H1 (cell line): ENCODE measurements around the gene TLE3. TPM values are rescaled to one million over a fixed set of nuclear protein-coding genes. Genes with fewer than 3 reads are reported as not detected.

ENCODE experiments used
- CTCF ChIA-PET: fragments of 300-600 bp; sonication (Branson Sonifier 250); formaldehyde crosslinking; loops from one replicate; lab custom pipeline; 2021; ENCODE audit not compliant: partially characterized antibody; lab: Charles Lee
- POLR2A ChIA-PET: fragments of 300-600 bp; sonication (Branson Sonifier 250); formaldehyde crosslinking; loops from one replicate; lab custom pipeline; 2021; ENCODE audit warnings: inconsistent platforms; ENCODE audit not compliant: partially characterized antibody; lab: Charles Lee
- DNase-seq, 2 experiments: peaks; one replicate each; pipeline versions ENCODE4 v3.0.0 to v3.0.0-alpha.2; 2010 to 2022; ENCODE audit warnings: low spot score in 2 of 2, low read depth in 1 of 2, mixed read lengths in 1 of 2
- FAIRE-seq: peaks from 2 replicates; lab custom pipeline; 2011; peaks lifted over from hg19 to GRCh38; lab: Jason Lieb, UNC
- H2AFZ ChIP-seq: 2 replicates; pipeline ENCODE4 v1.8.1; 2012; ENCODE audit warnings: low read length, inconsistent platforms
- H2AK5ac ChIP-seq: 2 replicates; pipeline ENCODE4 v1.6.1; 2013; ENCODE audit warnings: low read depth, low read length
- H2BK120ac ChIP-seq: replicated peaks from 2 replicates; pipeline ENCODE3; 2013; ENCODE audit warnings: low read depth, low read length, inconsistent platforms
- H2BK12ac ChIP-seq: 2 replicates; pipeline ENCODE4 v1.6.1; 2013; ENCODE audit warnings: low read depth, low read length
- H2BK15ac ChIP-seq: 2 replicates; pipeline ENCODE4 v1.6.1; 2013; ENCODE audit warnings: low read length
- H2BK20ac ChIP-seq: 2 replicates; pipeline ENCODE4 v1.6.1; 2013; ENCODE audit warnings: low read length
- H2BK5ac ChIP-seq: 2 replicates; pipeline ENCODE4 v1.6.1; 2013; ENCODE audit warnings: low read depth, low read length
- H3K14ac ChIP-seq: 2 replicates; pipeline ENCODE4 v1.6.1; 2013; ENCODE audit warnings: inconsistent platforms; ENCODE audit not compliant: insufficient read length
- H3K18ac ChIP-seq: 2 replicates; pipeline ENCODE4 v1.6.1; 2013; ENCODE audit warnings: low read length; ENCODE audit errors: extremely low read depth
- H3K23ac ChIP-seq: 2 replicates; pipeline ENCODE4 v1.6.1; 2013; ENCODE audit warnings: inconsistent platforms; ENCODE audit not compliant: insufficient read length
- H3K23me2 ChIP-seq: 2 replicates; pipeline ENCODE4 v1.6.1; 2013; ENCODE audit warnings: low read depth, low read length
- H3K27ac ChIP-seq: 2 replicates; pipeline ENCODE4 v1.6.1; 2011; ENCODE audit warnings: low read depth, low read length, inconsistent platforms
- H3K27me3 ChIP-seq, 4 experiments: replicated peaks in 1 of 4; 1 replicate in 1 of 4; 2 replicates in 3 of 4; pipeline versions ENCODE4 v1.6.1 to v1.8.1; 2011 to 2013; ENCODE audit warnings: low read length in 3 of 4, mild to moderate bottlenecking in 3 of 4, inconsistent platforms in 2 of 4, mixed read lengths in 2 of 4, moderate library complexity in 1 of 4; ENCODE audit not compliant: control insufficient read depth in 3 of 4, insufficient read depth in 3 of 4; ENCODE audit errors: extremely low read depth in 1 of 4
- H3K36me3 ChIP-seq, 4 experiments: 2 replicates each; pipeline versions ENCODE4 v1.6.1 to v1.8.1; 2011 to 2013; ENCODE audit warnings: mild to moderate bottlenecking in 4 of 4, low read length in 3 of 4, moderate library complexity in 2 of 4, control low read depth in 1 of 4, inconsistent platforms in 1 of 4; ENCODE audit not compliant: insufficient read depth in 4 of 4, control insufficient read depth in 2 of 4
- H3K4ac ChIP-seq: replicated peaks from 2 replicates; pipeline ENCODE3; 2013; ENCODE audit warnings: low read length, low read depth, mixed read lengths, inconsistent platforms; ENCODE audit not compliant: insufficient read length
- H3K4me1 ChIP-seq, 4 experiments: replicated peaks in 1 of 4; 1 replicate in 1 of 4; 2 replicates in 3 of 4; pipeline versions ENCODE4 v1.6.1 to v1.8.1; 2011 to 2013; ENCODE audit warnings: low read length in 3 of 4, inconsistent platforms in 2 of 4, mixed read lengths in 1 of 4; ENCODE audit not compliant: insufficient read depth in 4 of 4, control insufficient read depth in 3 of 4
- H3K4me2 ChIP-seq, 2 experiments: 2 replicates each; pipeline versions ENCODE4 v1.6.1 to v1.8.1; 2011 to 2013; ENCODE audit warnings: low read depth in 2 of 2, low read length in 2 of 2, control low read depth in 1 of 2, inconsistent platforms in 1 of 2, mild to moderate bottlenecking in 1 of 2; ENCODE audit not compliant: insufficient read depth in 1 of 2
- H3K4me3 ChIP-seq, 4 experiments: fragments of 200-600, 300-600 bp in 1 of 4; sonication (generic), shearing (Covaris generic), sonication (Bioruptor Twin) in 1 of 4; 2 replicates each; pipeline versions ENCODE4 v1.5.1 to v1.8.1; 2011 to 2016; ENCODE audit warnings: low read length in 4 of 4, low read depth in 3 of 4, control low read depth in 2 of 4, inconsistent platforms in 2 of 4, mild to moderate bottlenecking in 2 of 4, mixed read lengths in 1 of 4, moderate library complexity in 1 of 4; ENCODE audit not compliant: insufficient read depth in 2 of 4; ENCODE audit errors: extremely low read depth in 1 of 4
- H3K56ac ChIP-seq: replicated peaks from 2 replicates; pipeline ENCODE3; 2013; ENCODE audit warnings: low read depth, mild to moderate bottlenecking, mixed read lengths, low read length, inconsistent platforms; ENCODE audit not compliant: insufficient read length
- H3K79me1 ChIP-seq: 2 replicates; pipeline ENCODE4 v1.6.1; 2013; ENCODE audit warnings: low read depth, low read length, control low read depth
- H3K79me2 ChIP-seq, 2 experiments: 2 replicates each; pipeline versions ENCODE4 v1.6.1 to v1.8.1; 2012 to 2013; ENCODE audit warnings: low read length in 2 of 2, mild to moderate bottlenecking in 2 of 2, inconsistent platforms in 1 of 2; ENCODE audit not compliant: insufficient read depth in 2 of 2, control insufficient read depth in 1 of 2
- H3K9ac ChIP-seq, 4 experiments: replicated peaks in 1 of 4; 1 replicate in 1 of 4; 2 replicates in 3 of 4; pipeline versions ENCODE4 v1.6.1 to v1.8.1; 2011 to 2013; ENCODE audit warnings: low read depth in 3 of 4, low read length in 3 of 4, control low read depth in 2 of 4, mild to moderate bottlenecking in 2 of 4, moderate library complexity in 2 of 4, inconsistent platforms in 1 of 4; ENCODE audit errors: extremely low read depth in 1 of 4
- H3K9me3 ChIP-seq, 2 experiments: 2 replicates each; pipeline versions ENCODE4 v1.6.1 to v1.8.1; 2012 to 2013; ENCODE audit warnings: mild to moderate bottlenecking in 2 of 2, moderate library complexity in 2 of 2, control low read depth in 1 of 2, inconsistent platforms in 1 of 2, low read depth in 1 of 2, low read length in 1 of 2, mixed read lengths in 1 of 2; ENCODE audit not compliant: insufficient read depth in 2 of 2
- H4K20me1 ChIP-seq, 2 experiments: replicated peaks in 1 of 2; 2 replicates each; pipeline versions ENCODE3 to v1.8.1; 2011 to 2013; ENCODE audit warnings: inconsistent platforms in 2 of 2, low read length in 2 of 2, mild to moderate bottlenecking in 1 of 2; ENCODE audit not compliant: insufficient read depth in 2 of 2, control insufficient read depth in 1 of 2
- H4K5ac ChIP-seq: 2 replicates; pipeline ENCODE4 v1.6.1; 2013; ENCODE audit warnings: low read length, low read depth, mixed read lengths, inconsistent platforms; ENCODE audit not compliant: insufficient read length
- H4K8ac ChIP-seq: 2 replicates; pipeline ENCODE4 v1.8.0; 2013; ENCODE audit warnings: mild to moderate bottlenecking, moderate library complexity, low read length, inconsistent platforms; ENCODE audit not compliant: insufficient read depth; ENCODE audit errors: extremely low read depth
- H4K91ac ChIP-seq: replicated peaks from 2 replicates; pipeline ENCODE3; 2013; ENCODE audit warnings: low read length, mixed read lengths, inconsistent platforms; ENCODE audit not compliant: insufficient read length
- ASH2L ChIP-seq: fragments of 200-600, 300-600 bp; sonication (generic); IDR thresholded peaks from one replicate; pipeline ENCODE4 v1.7.1; 2017; ENCODE audit warnings: low read length
- ATF2 ChIP-seq: IDR thresholded peaks from 2 replicates; pipeline ENCODE4 v1.6.1; 2012; ENCODE audit warnings: low read length, inconsistent platforms
- CBX8 ChIP-seq: fragments of 300-800, 300-1000 bp; sonication (generic); IDR thresholded peaks from 2 replicates; pipeline ENCODE4 v1.7.1; 2016; ENCODE audit warnings: low read depth, low read length, borderline replicate concordance
- CTBP2 ChIP-seq: IDR thresholded peaks from 2 replicates; pipeline ENCODE4 v1.7.0; 2011; ENCODE audit warnings: borderline replicate concordance, mild to moderate bottlenecking, moderate library complexity, mixed read lengths, low read length; ENCODE audit not compliant: insufficient read depth, insufficient read length
- EGR1 ChIP-seq: IDR thresholded peaks from 2 replicates; pipeline ENCODE4 v1.6.1; 2011; ENCODE audit warnings: low read depth, low read length, borderline replicate concordance
- MAFK ChIP-seq: IDR thresholded peaks from 2 replicates; pipeline ENCODE4 v1.6.1; 2012; ENCODE audit warnings: low read depth, mild to moderate bottlenecking, improper control_type of control experiment, low read length
- SIN3A ChIP-seq, 2 experiments: IDR thresholded peaks in 1 of 2; conservative IDR thresholded peaks in 1 of 2; 2 replicates each; pipeline ENCODE4 v1.6.1; 2011 to 2012; ENCODE audit warnings: low read length in 2 of 2, improper control_type of control experiment in 1 of 2, low read depth in 1 of 2, mild to moderate bottlenecking in 1 of 2
- SIRT6 ChIP-seq: IDR thresholded peaks from one replicate; pipeline ENCODE4 v1.7.1; 2012; ENCODE audit warnings: low read length, inconsistent platforms
- WGBS, 2 experiments: shearing (Covaris generic) in 1 of 2; methylation state at CpG; one replicate each; pipeline versions ENCODE4 v1.1.6 to v1.1.7; 2013 to 2015; ENCODE audit warnings: low lambda C conversion rate in 2 of 2, mixed read lengths in 2 of 2, inconsistent platforms in 1 of 2, low coverage in 1 of 2, missing lambda C conversion rate in 1 of 2; ENCODE audit not compliant: insufficient replicate concordance in 2 of 2, insufficient coverage in 1 of 2, insufficient read length in 1 of 2; ENCODE audit errors: extremely low coverage in 1 of 2, missing lambda C conversion rate in 1 of 2; 5-methylcytosine and 5-hydroxymethylcytosine counted together
- polyA plus RNA-seq, 7 experiments: library from polyadenylated mRNA; depleted of rRNA in 3 of 7; stranded (reverse) in 5 of 7; unstranded in 2 of 7; fragments of >200 nt in 5 of 7; fragments of 200-250 nt in 2 of 7; gene quantifications; 1 replicate in 5 of 7; 2 replicates in 1 of 7; 4 replicates in 1 of 7; pipeline versions ENCODE4 v1.2.1 to v1.2.3, GENCODE V29; 2011 to 2013; ENCODE audit warnings: missing spikeins in 2 of 7, mixed read lengths in 2 of 7
- total RNA-seq: library from RNA; stranded (reverse); fragmentation: NEBNext Ultra II Directional; extraction: Animal tissue kit (Norgen Biotek cat#: 25700); gene quantifications from 2 replicates; pipeline ENCODE4 v1.2.1, GENCODE V29; 2021

The TLE3 gene
- total and polyA plus RNA-seq, 2 of the 8 experiments (the other 6 are each of a cell fraction or from before 2014, with no cell fraction given) = 25.1 to 61.2 TPM

DNA sequence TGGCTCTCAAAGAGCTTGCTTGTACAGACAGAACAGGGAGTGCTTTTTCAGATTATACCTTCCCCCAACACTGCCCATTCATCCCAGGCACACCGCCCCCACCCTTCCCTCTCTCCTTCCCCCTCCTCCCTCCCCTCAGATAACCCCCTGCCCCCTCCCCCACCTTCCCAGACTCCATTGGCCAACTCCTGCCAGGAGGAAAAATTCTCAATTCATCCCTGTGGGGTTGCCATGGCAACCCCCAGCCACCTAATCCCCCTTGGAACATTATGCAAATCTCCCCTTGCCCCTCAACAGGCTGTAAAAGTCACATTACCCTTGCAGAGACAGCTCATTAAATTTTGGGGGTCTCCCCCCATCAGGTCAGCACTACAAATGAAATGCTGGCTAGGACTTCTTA is 14.3 kb downstream of the TLE3 start:
- Histone ChIP-seq H2BK15ac (no peak overlapping the region), H4K8ac (no peak overlapping the region), H3K18ac (no peak overlapping the region; the same call in 1 of the 2 replicates), H3K27ac (no peak overlapping the region), H3K4me1 (peaks cover 16 to 57% (median 48%) of the 10 kb centered on the region in 4 experiments), H2AK5ac (0 out of 2 replicates have a peak overlapping the region, but pooled peaks have one; percentile 71), H3K56ac (no peak overlapping the region), H3K14ac (no peak overlapping the region), H2BK5ac (peak overlapping the region; percentile 88; the same call in 1 of the 2 replicates), H3K9ac (peak overlapping the region in 1 of 4 experiments; percentile 44; a peak in 1 of 7 replicates), H3K27me3 (no peaks in the 10 kb centered on the region), H3K23ac (no peak overlapping the region), H3K4ac (no peak overlapping the region), H2BK12ac (no peak overlapping the region), H3K36me3 (peaks cover 0 to 75% (median 5%) of the 10 kb centered on the region in 4 experiments; a peak in 7 of 8 replicates), H2AFZ (no peak overlapping the region), H3K23me2 (no peaks in the 10 kb centered on the region; the same call in 1 of the 2 replicates), H3K79me2 (peaks cover 24 to 93% of the 10 kb centered on the region in 2 experiments), H4K20me1 (peaks cover 11 to 19% of the 10 kb centered on the region in 2 experiments), H3K9me3 (no peaks in the 10 kb centered on the region), H3K4me3 (peak overlapping the region in 3 of 4 experiments; percentile 17 to 44 (median 19); a peak in 6 of 8 replicates), H4K91ac (no peak overlapping the region), H2BK120ac (peak overlapping the region; percentile 82), H2BK20ac (no peak overlapping the region), H3K4me2 (peak overlapping the region; percentile 63 to 68), H4K5ac (no peak overlapping the region), H3K79me1 (peaks cover 24% of the 10 kb centered on the region; the same call in 1 of the 2 replicates)
- peak; percentile 7 for FAIRE-seq
- CTCF ChIA-PET = interaction anchor here (0.8 to 1.4 kb wide), 5 partner anchors 9 to 57 kb away, joined by 3 to 7 read pairs (median 3); partner anchors contain the start of gene TLE3
- no CpG with 5 or more reads among the region's 1 CpG for WGBS, 2 experiments
- TF ChIP-seq SIN3A (conservative IDR thresholded peaks at IDR 0.05 in 1 of 2, IDR thresholded peaks at IDR 0.05 in 1 of 2; ENCODE audit: low read depth in 1 of 2, low read length in 2 of 2) = no peak
- no peak for TF ChIP-seq CBX8
- no peak for TF ChIP-seq MAFK
- TF ChIP-seq ATF2 = no peak
- TF ChIP-seq SIRT6 = no peak
- TF ChIP-seq CTBP2 = no peak
- TF ChIP-seq EGR1 = no peak
- no peak for TF ChIP-seq ASH2L
- no peak for DNase-seq
- POLR2A ChIA-PET = interaction anchor here (1.1 to 8.8 kb wide), 4 partner anchors 14 to 243 kb away, joined by 3 to 136 read pairs (median 3); partner anchors contain the start of gene TLE3
